HEK293T (cell line): Measurements from ENCODE around the gene AEN.

Experiments used
- BHLHE40 ChIP-seq: fragments of 450-650 bp; IDR thresholded peaks from 2 replicates; pipeline ENCODE4 v1.6.1; 2016; ENCODE audit warnings: mild to moderate bottlenecking, moderate library complexity, borderline replicate concordance
- ELF4 ChIP-seq: fragments of 450-650 bp; IDR thresholded peaks from 2 replicates; pipeline ENCODE4 v1.6.1; 2017; ENCODE audit warnings: antibody characterized with exemption
- FOXA1 ChIP-seq: fragments of 450-650 bp; IDR thresholded peaks from 2 replicates; pipeline ENCODE4 v1.6.1; 2016; ENCODE audit warnings: mild to moderate bottlenecking
- FOXM1 ChIP-seq: fragments of 450-650 bp; IDR thresholded peaks from 2 replicates; pipeline ENCODE4 v1.6.1; 2017; ENCODE audit warnings: mild to moderate bottlenecking, borderline replicate concordance
- HDGF ChIP-seq: fragments of 450-650 bp; IDR thresholded peaks from 2 replicates; pipeline ENCODE4 v1.6.1; 2017; ENCODE audit warnings: antibody characterized with exemption, borderline replicate concordance
- SP1 ChIP-seq: fragments of 450-650 bp; IDR thresholded peaks from 2 replicates; pipeline ENCODE4 v1.6.1; 2017

- TF ChIP-seq FOXA1 (no peak), SP1 (no peak), FOXM1 (no peak), ELF4 (no peak), HDGF (no peak), BHLHE40 (no peak)
Observed at GRCh38 chr15:88623632-88624031, 2.5 kb downstream of the AEN start.
